Loucy (cell line): ENCODE data around the gene CCDC13.

Source experiments
- H2AFZ ChIP-seq: fragments of 200-600 bp; sonication (generic); 2 replicates; pipeline ENCODE4 v1.6.0; 2016; ENCODE audit warnings: antibody characterized with exemption, mild to moderate bottlenecking, low read length, moderate library complexity
- H3F3A ChIP-seq: fragments of 200-600 bp; 2 replicates; pipeline ENCODE4 v1.6.0; 2016; ENCODE audit warnings: antibody characterized with exemption, low read depth, mild to moderate bottlenecking
- H3K27me3 ChIP-seq: fragments of 200-600 bp; sonication (generic); 2 replicates; pipeline ENCODE4 v1.6.1; 2014; ENCODE audit warnings: low read length, mild to moderate bottlenecking; ENCODE audit not compliant: insufficient read depth, poor library complexity, severe bottlenecking
- H3K36me3 ChIP-seq: fragments of 200-600 bp; sonication (generic); 2 replicates; pipeline ENCODE4 v1.6.1; 2016; ENCODE audit warnings: low read length; ENCODE audit not compliant: insufficient read depth
- H3K4me1 ChIP-seq: fragments of 200-600 bp; sonication (generic); 2 replicates; pipeline ENCODE4 v1.5.1; 2014; ENCODE audit warnings: low read length, mild to moderate bottlenecking; ENCODE audit not compliant: insufficient read depth, poor library complexity, severe bottlenecking
- H3K4me2 ChIP-seq: fragments of 200-600 bp; sonication (generic); 2 replicates; pipeline ENCODE4 v1.6.0; 2014; ENCODE audit warnings: antibody characterized with exemption, low read length, low read depth, mild to moderate bottlenecking; ENCODE audit not compliant: poor library complexity, severe bottlenecking
- H3K4me3 ChIP-seq: fragments of 200-600 bp; sonication (generic); 2 replicates; pipeline ENCODE4 v1.5.1; 2014; ENCODE audit warnings: low read length, mild to moderate bottlenecking, mixed read lengths; ENCODE audit not compliant: poor library complexity, severe bottlenecking
- H3K79me2 ChIP-seq: fragments of 200-600 bp; sonication (generic); 2 replicates; pipeline ENCODE4 v1.6.1; 2014; ENCODE audit warnings: low read length; ENCODE audit not compliant: insufficient read depth
- H3K9ac ChIP-seq: fragments of 200-600 bp; sonication (generic); 2 replicates; pipeline ENCODE4 v1.6.0; 2014; ENCODE audit warnings: mild to moderate bottlenecking, low read depth, low read length, moderate library complexity; ENCODE audit not compliant: poor library complexity, severe bottlenecking
- H3K9me2 ChIP-seq: fragments of 200-600 bp; sonication (generic); replicated peaks from 2 replicates; pipeline ENCODE4 v1.6.1; 2016; ENCODE audit warnings: low read depth, low read length, mixed read lengths
- H3K9me3 ChIP-seq: fragments of 200-600 bp; sonication (generic); 2 replicates; pipeline ENCODE4 v1.6.1; 2014; ENCODE audit warnings: mild to moderate bottlenecking, antibody characterized with exemption, low read length, low read depth; ENCODE audit not compliant: insufficient read depth
- H4K20me1 ChIP-seq: fragments of 200-600 bp; sonication (generic); 2 replicates; pipeline ENCODE4 v1.6.0; 2014; ENCODE audit warnings: antibody characterized with exemption, low read length, mild to moderate bottlenecking; ENCODE audit not compliant: insufficient read depth, poor library complexity, severe bottlenecking
- CTCF ChIP-seq: fragments of 200-600 bp; sonication (generic); conservative IDR thresholded peaks from 2 replicates; pipeline ENCODE4 v1.5.1; 2014; ENCODE audit warnings: mild to moderate bottlenecking, antibody characterized with exemption, low read length
- EZH2phosphoT487 ChIP-seq: fragments of 200-600 bp; IDR thresholded peaks from 2 replicates; pipeline ENCODE4 v1.6.1; 2018; ENCODE audit warnings: antibody characterized with exemption, mild to moderate bottlenecking, moderate library complexity, borderline replicate concordance

The CCDC13 gene

DNA sequence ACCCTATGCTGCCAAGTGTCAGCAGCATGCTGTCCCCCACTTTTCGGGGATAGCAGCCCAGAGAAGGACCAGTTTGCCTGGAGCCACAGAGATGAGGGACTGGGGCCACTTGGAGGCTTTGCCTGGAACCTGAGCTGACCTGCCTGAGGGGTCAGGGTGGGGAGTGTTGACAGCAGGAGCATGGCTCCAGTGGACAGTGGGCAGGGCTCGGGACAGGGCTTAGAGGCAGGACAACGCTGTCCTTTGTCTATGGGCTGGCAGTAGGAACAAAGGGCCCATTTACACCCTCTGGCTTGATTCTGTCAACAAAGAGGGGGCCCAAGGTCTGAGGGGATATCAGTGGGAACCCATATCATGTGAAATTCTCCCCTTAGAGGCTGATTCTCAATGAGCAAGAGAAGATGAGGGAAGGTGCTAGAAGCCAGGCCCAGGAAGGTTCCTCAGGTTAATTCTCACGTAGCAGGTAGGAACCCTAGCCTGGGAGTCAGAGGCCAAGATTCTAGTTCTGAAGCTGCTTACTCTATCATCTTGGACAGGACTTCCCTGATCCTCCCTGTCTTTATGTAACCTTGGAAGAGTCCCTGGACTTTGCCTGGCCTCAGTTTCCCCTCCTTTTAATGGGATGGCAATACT is 40.7 kb downstream of the CCDC13 start:
- no peak for TF ChIP-seq EZH2phosphoT487
- no peak for TF ChIP-seq CTCF
- Histone ChIP-seq H3K9ac (no peak overlapping the region), H3K4me1 (no peaks in the 10 kb centered on the region), H3K9me3 (no peaks in the 10 kb centered on the region), H3K4me3 (no peak overlapping the region), H3K79me2 (no peaks in the 10 kb centered on the region), H3K9me2 (no peaks in the 10 kb centered on the region), H2AFZ (no peak overlapping the region), H3K36me3 (no peaks in the 10 kb centered on the region), H4K20me1 (no peaks in the 10 kb centered on the region), H3K4me2 (no peak overlapping the region), H3F3A (no peaks in the 10 kb centered on the region), H3K27me3 (no peaks in the 10 kb centered on the region)

GRCh38 chr3:42731476-42732195 is 41.4 kb downstream of the CCDC13 start:
- Histone ChIP-seq H3K4me1 (no peaks in the 10 kb centered on the region), H3K9ac (no peak overlapping the region), H3K4me2 (no peak overlapping the region), H2AFZ (no peak overlapping the region), H3K79me2 (no peaks in the 10 kb centered on the region), H3K27me3 (no peaks in the 10 kb centered on the region), H3K9me3 (no peaks in the 10 kb centered on the region), H3K36me3 (no peaks in the 10 kb centered on the region), H4K20me1 (no peaks in the 10 kb centered on the region), H3K9me2 (no peaks in the 10 kb centered on the region), H3F3A (no peaks in the 10 kb centered on the region), H3K4me3 (no peak overlapping the region)
- TF ChIP-seq CTCF (no peak), EZH2phosphoT487 (no peak)

- Histone ChIP-seq H3K36me3 (no peaks in the 10 kb centered on the region), H3K27me3 (no peaks in the 10 kb centered on the region), H3K79me2 (no peaks in the 10 kb centered on the region), H3K4me2 (no peak overlapping the region), H3K4me3 (no peak overlapping the region), H3K9ac (no peak overlapping the region), H2AFZ (no peak overlapping the region), H3F3A (no peaks in the 10 kb centered on the region), H3K9me2 (no peaks in the 10 kb centered on the region), H3K9me3 (no peaks in the 10 kb centered on the region), H4K20me1 (no peaks in the 10 kb centered on the region), H3K4me1 (no peaks in the 10 kb centered on the region)
- no peak for TF ChIP-seq CTCF
- no peak for TF ChIP-seq EZH2phosphoT487
These were observed 42.2 kb downstream of the CCDC13 start for GRCh38 chr3:42730706-42731420.
